ENCODE measurements around the gene SPINT2.
"Not testable (repeated sequence)": the region's sequence is repeated elsewhere in the genome, so short reads cannot be mapped to it uniquely, and the experiment has no call there.

SPINT2 gene

DNA sequence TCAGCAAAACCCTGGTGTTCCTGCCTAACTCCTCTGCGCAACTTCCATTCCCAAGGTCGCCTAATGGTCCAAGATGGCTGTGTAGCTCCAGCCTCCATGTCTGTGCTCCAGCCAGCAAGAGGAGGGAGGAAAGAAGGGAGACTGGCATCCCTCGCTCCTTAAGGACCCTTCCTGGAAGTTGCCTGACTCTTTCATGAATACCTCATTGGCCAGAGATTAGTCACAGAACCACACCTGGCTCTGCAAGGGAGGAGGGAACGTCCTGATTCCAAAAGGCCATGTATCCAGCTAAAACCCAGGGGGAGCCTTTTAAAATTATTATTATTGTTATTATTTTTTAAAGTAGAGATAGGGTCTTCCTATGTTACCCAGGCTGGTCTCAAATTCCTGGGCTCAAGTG, 60.1 kb downstream of the SPINT2 start:
- no peak for DNase-seq

DNA sequence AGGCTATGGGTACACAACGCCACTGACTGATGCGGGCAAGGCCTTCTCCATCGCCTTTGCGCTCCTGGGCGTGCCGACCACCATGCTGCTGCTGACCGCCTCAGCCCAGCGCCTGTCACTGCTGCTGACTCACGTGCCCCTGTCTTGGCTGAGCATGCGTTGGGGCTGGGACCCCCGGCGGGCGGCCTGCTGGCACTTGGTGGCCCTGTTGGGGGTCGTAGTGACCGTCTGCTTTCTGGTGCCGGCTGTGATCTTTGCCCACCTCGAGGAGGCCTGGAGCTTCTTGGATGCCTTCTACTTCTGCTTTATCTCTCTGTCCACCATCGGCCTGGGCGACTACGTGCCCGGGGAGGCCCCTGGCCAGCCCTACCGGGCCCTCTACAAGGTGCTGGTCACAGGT, 62.2 kb downstream of the SPINT2 start:
- DNase-seq: no peak

DNA sequence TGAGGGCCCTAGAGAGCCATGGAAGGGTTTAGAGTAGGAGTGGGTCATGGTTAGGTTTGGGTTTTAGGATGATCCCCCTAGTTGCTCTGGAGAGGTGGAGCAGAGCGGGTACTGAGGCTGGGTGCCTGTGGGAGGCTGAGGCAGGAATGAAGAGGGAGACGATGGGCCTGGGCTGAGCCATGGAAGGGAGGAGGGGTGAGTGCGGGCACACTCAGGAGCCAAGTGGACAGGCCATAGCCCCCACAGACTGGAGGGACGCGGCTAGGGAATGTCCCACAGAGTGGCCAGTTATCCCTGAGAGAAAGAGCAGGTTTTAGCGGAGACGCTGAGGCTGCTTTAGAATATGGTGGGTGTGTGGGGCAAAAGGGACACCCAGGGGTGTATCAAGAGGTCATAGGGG, 65.3 kb downstream of the SPINT2 start:
- no peak for DNase-seq

DNA sequence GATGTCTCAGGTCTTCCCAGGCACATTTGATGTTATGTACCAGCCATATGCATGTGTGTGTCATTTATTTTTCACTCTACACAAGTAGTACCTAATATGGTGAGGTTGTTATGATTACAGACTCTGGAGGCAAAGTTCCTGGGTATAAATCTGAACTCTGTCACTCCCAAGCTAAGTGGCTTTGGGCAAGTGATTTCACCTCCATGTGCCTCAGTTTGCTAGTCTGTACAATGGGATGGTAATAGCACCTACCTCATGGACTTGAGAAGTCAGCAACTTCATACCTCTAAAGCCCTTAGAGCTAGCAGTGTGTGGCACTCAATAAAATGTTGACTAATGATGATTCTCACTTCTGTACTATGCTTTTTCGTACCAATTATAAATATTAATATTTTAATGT, 67.4 kb downstream of the SPINT2 start:
- no peak for DNase-seq

DNA sequence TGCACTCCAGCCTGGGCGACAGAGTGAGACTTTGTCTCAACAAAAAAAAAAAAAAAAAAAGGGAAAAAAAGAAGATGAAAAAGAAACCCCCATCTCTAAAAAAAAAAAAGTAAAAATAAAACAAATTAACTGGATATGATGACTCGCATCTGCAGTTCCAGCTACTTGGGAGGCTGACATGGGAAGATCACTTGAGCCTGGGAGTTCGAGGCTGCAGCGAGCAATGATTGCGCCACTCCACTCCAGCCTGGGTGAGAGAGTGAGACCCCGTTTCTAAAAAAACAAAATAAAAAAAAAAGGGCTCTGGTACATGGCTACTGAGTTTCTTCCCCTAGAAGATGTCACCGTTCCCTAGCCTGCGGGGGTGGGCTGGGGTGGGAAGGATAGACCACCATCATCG, 68.9 kb downstream of the SPINT2 start:
- DNase-seq: no peak

DNA sequence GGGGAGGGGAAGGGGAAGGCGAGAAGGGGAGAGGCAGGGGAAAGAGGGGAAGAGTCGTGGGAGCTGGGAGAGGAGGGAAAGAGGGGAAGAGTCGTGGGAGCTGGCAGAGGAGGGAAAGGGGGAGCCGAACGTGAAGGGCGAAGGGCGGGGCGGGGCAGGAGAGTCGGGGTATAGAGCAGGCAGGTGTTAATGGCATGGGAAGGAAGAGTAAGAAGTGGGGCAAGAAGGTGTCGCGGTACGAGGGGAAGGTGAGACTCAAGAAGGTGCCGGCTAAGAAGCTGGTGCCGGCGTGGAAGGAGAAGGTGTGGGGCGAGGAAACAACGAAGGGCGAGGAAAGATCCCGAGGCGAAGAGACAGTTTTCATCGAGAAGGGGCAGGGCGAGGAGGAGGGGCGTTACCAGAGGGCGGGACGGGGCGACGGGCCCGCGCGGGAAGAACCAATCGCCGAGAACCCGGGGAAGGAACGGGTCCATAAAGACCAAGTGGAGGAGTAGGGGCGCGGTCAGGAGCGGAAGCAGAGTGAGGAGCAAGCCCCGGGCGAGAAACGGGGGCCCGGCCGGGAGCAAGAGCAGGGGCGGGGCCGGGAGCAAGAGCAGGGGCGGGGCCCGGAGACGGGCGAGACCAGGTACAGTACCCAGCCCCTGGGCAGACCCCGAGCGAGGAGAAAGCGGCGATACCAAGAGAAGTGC, 71.7 kb downstream of the SPINT2 start:
- DNase-seq: peak; percentile 85

DNA sequence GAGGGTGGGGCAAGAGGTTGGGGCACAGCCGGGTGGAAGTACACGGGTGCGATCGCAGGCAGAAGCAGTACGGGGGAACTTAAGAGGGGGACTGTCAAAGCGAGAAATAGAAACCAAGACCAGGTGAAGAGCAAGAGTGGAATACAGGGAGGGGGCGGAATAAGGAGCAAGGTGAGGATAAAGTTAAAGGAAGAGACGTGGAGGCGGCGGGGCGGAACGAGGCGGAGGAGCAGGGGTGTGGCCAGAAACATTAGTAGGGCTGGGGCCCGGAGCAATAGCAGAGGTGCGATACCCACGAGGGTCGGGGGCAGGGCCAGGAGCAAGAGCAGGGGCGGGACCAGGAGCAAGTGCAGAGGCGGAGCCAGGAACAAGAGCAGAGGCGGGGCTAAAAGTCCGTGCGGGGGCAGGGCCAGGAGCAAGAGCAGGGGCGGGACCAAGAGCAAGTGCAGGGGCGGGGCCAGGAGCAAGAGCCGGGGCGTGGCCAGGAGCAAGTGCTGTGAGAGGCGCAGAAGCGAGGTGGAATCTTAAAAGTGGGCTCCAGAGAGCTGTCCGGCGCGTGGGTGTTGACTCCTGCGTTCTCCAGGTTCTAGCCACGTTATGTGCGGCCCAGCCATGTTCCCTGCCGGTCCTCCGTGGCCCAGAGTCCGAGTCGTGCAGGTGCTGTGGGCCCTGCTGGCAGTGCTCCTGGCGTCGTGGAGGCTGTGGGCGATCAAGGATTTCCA, 72.4 kb downstream of the SPINT2 start:
- peak; percentile 87 for DNase-seq

DNA sequence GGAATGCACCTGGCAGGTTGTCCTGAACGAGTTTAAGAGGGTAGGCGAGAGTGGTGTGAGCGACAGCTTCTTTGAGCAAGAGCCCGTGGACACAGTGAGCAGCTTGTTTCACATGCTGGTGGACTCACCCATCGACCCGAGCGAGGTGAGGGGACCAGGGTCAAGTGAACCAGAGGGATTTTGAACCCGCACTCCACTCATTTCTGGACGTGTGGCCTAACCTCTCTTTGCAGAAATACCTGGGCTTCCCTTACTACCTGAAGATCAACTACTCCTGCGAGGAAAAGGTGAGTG, 72.9 kb downstream of the SPINT2 start:
- no peak for DNase-seq

DNA sequence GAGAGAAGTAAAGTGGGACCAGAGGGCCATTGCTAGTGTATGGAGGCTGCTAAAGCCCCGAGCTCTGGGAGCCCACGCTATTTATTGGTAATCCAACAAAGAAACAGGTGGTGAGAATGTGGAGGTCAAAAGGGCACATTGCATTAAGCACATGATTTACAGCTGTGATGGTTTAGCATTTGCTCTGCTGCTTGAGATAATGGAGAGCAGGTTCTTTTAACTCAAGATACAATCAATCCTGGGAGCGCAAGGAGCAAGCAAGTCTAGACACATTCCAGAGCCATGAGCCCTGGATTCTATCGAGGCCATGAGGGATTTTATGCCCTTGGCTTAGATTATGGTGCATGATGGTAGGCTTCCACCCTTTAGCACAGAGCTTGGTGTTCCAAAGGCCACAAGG, 74.6 kb downstream of the SPINT2 start:
- not testable (repeated sequence) for DNase-seq

DNA sequence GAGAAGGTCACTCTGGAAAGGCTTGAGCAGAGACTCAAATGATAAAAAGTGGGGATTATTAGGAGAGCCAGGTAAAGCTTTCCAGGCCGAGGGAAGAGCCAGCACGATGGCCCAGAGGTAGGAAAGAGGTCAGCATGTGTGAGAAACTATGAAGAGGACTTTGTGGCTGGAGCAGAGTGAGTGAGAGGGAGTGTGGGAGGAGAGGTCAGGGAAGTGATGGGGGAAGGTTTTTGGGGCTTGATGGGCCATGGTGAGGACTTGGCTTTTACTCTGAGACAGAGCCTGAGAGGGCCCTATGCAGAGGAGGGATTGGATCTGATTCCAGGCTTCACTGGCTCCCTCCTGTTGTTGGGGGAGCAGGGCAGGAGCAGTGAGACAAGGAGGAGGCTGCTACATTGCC, 76.6 kb downstream of the SPINT2 start:
- DNase-seq: no peak

All from DMS 273 treated with DMSO at 0.1 percent for 48 hours (cell line).